SU-DHL-6 (cell line): ENCODE results near the gene KRT16.
"Not testable (repeated sequence)": the region's sequence is repeated elsewhere in the genome, so short reads cannot be mapped to it uniquely, and the experiment has no call there.

ENCODE experiments used
- H2AFZ ChIP-seq: fragments of 200-600 bp; sonication (generic); 2 replicates; pipeline ENCODE4 v1.6.1; 2014; ENCODE audit warnings: low read depth, mild to moderate bottlenecking, moderate library complexity, mixed read lengths, antibody characterized with exemption, low read length; ENCODE audit not compliant: severe bottlenecking
- H3F3A ChIP-seq: fragments of 200-600 bp; shearing (Covaris generic); 2 replicates; pipeline ENCODE4 v1.6.0; 2016; ENCODE audit warnings: antibody characterized with exemption, mild to moderate bottlenecking; ENCODE audit not compliant: insufficient read depth
- H3K27ac ChIP-seq: fragments of 200-600 bp; sonication (generic); 2 replicates; pipeline ENCODE4 v1.5.1; 2016; ENCODE audit warnings: low read depth, mild to moderate bottlenecking, low read length, moderate library complexity, mixed read lengths
- H3K27me3 ChIP-seq: fragments of 200-600 bp; sonication (generic), shearing (Covaris generic); 2 replicates; pipeline ENCODE4 v1.6.0; 2014; ENCODE audit warnings: mild to moderate bottlenecking, low read length
- H3K36me3 ChIP-seq: fragments of 200-600 bp; sonication (generic); 2 replicates; pipeline ENCODE4 v1.6.1; 2014; ENCODE audit warnings: mild to moderate bottlenecking, low read length, mixed read lengths
- H3K4me2 ChIP-seq: fragments of 300-600, 200-600 bp; shearing (Covaris generic), sonication (generic); 2 replicates; pipeline ENCODE4 v1.6.0; 2014; ENCODE audit warnings: low read length, low read depth, mild to moderate bottlenecking; ENCODE audit not compliant: poor library complexity, severe bottlenecking
- H3K4me3 ChIP-seq: fragments of 200-600 bp; sonication (generic); 2 replicates; pipeline ENCODE4 v1.5.1; 2014; ENCODE audit warnings: antibody characterized with exemption, low read length, mild to moderate bottlenecking, mixed read lengths; ENCODE audit not compliant: insufficient read depth, poor library complexity, severe bottlenecking
- H3K79me2 ChIP-seq: fragments of 200-600 bp; sonication (generic); 2 replicates; pipeline ENCODE4 v1.6.1; 2014; ENCODE audit warnings: mild to moderate bottlenecking, low read length, moderate library complexity; ENCODE audit not compliant: insufficient read depth
- H3K9ac ChIP-seq: fragments of 200-600 bp; sonication (generic); 2 replicates; pipeline ENCODE4 v1.7.0; 2014; ENCODE audit warnings: mild to moderate bottlenecking, low read length
- H3K9me2 ChIP-seq: fragments of 200-600 bp; sonication (generic); replicated peaks from 2 replicates; pipeline ENCODE4 v1.6.1; 2014; ENCODE audit warnings: low read length; ENCODE audit not compliant: insufficient read depth
- H3K9me3 ChIP-seq: fragments of 200-600 bp; sonication (generic); 2 replicates; pipeline ENCODE4 v1.6.1; 2014; ENCODE audit warnings: low read length, mixed read lengths; ENCODE audit not compliant: insufficient read depth
- H4K20me1 ChIP-seq: fragments of 200-600 bp; sonication (generic); 2 replicates; pipeline ENCODE4 v1.6.1; 2014; ENCODE audit warnings: low read depth, mild to moderate bottlenecking, antibody characterized with exemption, low read length, moderate library complexity, mixed read lengths
- EZH2phosphoT487 ChIP-seq: fragments of 200-600 bp; sonication (generic), shearing (Covaris generic); conservative IDR thresholded peaks from 2 replicates; pipeline ENCODE4 v1.6.1; 2018; ENCODE audit warnings: mild to moderate bottlenecking, antibody characterized with exemption, low read length, moderate library complexity, mixed read lengths
- TF ChIP-seq, protein P1 (sequence below): fragments of 200-600 bp; sonication (generic); IDR thresholded peaks from one replicate; pipeline ENCODE4 v1.5.1; 2017; ENCODE audit warnings: antibody characterized with exemption, mild to moderate bottlenecking, low read length, moderate library complexity; ENCODE audit not compliant: insufficient read depth, poor library complexity, severe bottlenecking

Gene KRT16

DNA sequence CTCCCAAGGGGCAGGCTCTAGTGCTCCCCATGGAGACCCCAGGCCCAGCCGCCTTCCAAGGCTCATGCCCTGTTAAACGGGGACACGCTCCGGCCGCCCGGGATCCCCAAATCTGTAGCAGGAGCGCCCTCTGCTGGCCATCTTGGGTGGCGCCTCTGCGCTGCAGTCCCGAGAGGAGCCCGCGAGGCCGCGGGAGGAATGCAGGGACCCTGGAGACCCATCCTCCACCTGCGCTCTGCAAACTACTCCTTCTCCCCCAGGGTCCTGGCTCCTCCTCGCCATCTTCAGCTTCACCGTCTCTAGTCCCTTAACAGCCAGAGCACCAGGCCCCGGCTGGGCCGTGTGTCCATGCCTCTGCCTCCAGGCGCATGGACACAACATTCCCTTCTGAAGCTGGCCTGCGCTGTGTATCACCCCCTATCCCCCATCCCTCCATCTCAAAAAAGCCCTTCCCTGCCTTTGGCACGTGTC is 35.4 kb upstream of the KRT16 start:
- TF ChIP-seq, protein P1, sequence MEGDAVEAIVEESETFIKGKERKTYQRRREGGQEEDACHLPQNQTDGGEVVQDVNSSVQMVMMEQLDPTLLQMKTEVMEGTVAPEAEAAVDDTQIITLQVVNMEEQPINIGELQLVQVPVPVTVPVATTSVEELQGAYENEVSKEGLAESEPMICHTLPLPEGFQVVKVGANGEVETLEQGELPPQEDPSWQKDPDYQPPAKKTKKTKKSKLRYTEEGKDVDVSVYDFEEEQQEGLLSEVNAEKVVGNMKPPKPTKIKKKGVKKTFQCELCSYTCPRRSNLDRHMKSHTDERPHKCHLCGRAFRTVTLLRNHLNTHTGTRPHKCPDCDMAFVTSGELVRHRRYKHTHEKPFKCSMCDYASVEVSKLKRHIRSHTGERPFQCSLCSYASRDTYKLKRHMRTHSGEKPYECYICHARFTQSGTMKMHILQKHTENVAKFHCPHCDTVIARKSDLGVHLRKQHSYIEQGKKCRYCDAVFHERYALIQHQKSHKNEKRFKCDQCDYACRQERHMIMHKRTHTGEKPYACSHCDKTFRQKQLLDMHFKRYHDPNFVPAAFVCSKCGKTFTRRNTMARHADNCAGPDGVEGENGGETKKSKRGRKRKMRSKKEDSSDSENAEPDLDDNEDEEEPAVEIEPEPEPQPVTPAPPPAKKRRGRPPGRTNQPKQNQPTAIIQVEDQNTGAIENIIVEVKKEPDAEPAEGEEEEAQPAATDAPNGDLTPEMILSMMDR, result peak; percentile 78
- no peak for TF ChIP-seq EZH2phosphoT487
- Histone ChIP-seq H3K4me3 (no peak overlapping the region), H3K9me3 (no peaks in the 10 kb centered on the region), H3F3A (peaks cover 4% of the 10 kb centered on the region; the same call in 1 of the 2 replicates), H3K9ac (no peak overlapping the region), H4K20me1 (no peaks in the 10 kb centered on the region), H3K36me3 (no peaks in the 10 kb centered on the region), H3K4me2 (no peak overlapping the region), H3K9me2 (no peaks in the 10 kb centered on the region), H2AFZ (no peak overlapping the region), H3K79me2 (no peaks in the 10 kb centered on the region), H3K27me3 (no peaks in the 10 kb centered on the region), H3K27ac (no peak overlapping the region)

DNA sequence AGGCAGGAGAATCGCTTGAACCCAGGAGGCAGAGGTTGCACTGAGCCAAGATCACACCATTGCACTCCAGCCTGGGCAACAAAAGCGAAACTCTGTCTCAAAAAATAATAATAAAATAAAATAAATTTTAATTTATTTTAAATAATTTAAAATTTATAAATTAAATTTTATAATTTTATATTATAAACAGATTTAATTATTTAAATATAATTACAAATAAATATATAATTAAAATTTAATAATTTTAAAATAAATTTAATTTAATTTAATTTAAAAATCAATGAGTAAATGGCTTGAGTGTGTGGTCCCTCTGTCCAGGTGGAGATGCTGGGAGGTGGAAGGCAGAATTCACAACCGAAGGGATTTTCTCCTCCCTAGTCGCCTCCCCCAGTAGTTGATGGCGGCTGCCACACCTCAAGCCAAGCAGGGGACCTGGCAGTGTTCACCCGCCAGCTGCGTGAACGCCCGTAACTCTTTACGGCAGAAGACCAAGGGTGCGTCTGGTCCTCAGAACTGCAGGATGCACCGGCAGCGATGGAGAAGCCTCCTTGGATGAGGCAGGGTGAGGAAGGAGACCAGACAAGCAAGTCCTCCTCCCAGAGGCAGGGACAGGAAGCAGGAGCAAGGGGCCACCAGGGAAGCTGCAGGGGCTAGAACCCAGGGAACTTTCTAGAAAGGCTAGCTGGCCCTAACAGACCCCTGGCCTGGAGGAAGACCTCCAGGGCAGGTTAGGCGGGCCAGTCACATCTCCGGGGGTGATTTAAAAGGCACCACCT is 34.7 kb upstream of the KRT16 start:
- no peak overlapping the region for H3K9ac ChIP-seq
- no peaks in the 10 kb centered on the region for H3K36me3 ChIP-seq
- H3F3A ChIP-seq, result peaks cover 4% of the 10 kb centered on the region; the same call in 1 of the 2 replicates
- no peaks in the 10 kb centered on the region for H3K9me2 ChIP-seq
- H4K20me1 ChIP-seq, result no peaks in the 10 kb centered on the region
- TF ChIP-seq EZH2phosphoT487, result no peak
- TF ChIP-seq, protein P1, result no peak
- no peaks in the 10 kb centered on the region for H3K27me3 ChIP-seq
- no peak overlapping the region for H3K4me3 ChIP-seq
- no peaks in the 10 kb centered on the region for H3K79me2 ChIP-seq
- no peak overlapping the region for H3K4me2 ChIP-seq
- no peak overlapping the region for H3K27ac ChIP-seq
- H2AFZ ChIP-seq, result no peak overlapping the region
- no peaks in the 10 kb centered on the region for H3K9me3 ChIP-seq

DNA sequence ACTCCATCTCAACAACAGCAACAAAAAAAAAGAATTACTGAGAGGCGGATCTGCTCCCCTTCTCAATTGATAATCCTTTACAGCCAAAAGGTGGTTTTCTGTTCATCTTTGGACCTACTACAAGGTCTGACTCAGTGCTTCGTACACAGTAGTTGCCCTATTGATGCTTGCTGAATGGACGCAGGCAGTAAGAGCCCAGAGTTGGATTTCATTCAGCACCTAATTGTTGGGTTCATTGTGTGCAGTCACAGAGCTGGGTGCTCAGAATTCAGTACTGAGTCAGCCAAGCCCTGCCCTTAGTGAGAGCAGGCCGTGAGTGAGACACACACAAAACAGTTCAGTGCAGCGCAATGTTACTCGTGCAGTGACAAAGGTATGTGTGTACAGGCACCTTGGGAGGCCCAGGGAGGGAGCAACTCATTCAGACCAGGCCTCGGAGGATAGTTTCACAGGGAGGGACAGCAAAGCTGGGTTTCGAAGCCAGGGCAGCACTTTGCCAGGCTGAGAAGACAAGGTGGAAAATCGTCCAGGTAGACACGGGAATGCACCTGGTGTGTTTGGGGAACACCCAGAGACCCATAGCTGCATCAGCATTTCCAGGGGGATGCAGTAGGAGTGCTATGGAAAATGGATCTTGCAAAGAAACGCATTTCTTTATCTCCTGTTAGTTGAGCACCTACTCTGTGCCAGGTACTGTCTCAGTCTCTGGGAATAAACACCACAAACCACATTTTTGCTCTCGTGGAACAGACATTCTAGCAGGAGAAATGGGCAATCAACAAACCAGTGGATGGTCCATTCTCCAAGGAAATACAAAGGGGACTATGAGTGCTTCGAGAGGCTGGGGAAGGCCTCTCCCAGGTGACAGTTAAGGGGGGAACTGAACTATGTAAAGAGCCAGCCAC is 29.9 kb upstream of the KRT16 start:
- H2AFZ ChIP-seq, result no peak overlapping the region
- no peaks in the 10 kb centered on the region for H3K79me2 ChIP-seq
- H4K20me1 ChIP-seq, result no peaks in the 10 kb centered on the region
- H3K9me2 ChIP-seq, result no peaks in the 10 kb centered on the region
- H3K4me2 ChIP-seq, result no peak overlapping the region
- H3K9ac ChIP-seq, result no peak overlapping the region
- no peaks in the 10 kb centered on the region for H3K36me3 ChIP-seq
- no peaks in the 10 kb centered on the region for H3K9me3 ChIP-seq
- no peaks in the 10 kb centered on the region for H3K27me3 ChIP-seq
- H3K27ac ChIP-seq, result no peak overlapping the region
- no peak for TF ChIP-seq EZH2phosphoT487
- TF ChIP-seq, protein P1, result no peak
- H3F3A ChIP-seq, result no peaks in the 10 kb centered on the region
- H3K4me3 ChIP-seq, result no peak overlapping the region

DNA sequence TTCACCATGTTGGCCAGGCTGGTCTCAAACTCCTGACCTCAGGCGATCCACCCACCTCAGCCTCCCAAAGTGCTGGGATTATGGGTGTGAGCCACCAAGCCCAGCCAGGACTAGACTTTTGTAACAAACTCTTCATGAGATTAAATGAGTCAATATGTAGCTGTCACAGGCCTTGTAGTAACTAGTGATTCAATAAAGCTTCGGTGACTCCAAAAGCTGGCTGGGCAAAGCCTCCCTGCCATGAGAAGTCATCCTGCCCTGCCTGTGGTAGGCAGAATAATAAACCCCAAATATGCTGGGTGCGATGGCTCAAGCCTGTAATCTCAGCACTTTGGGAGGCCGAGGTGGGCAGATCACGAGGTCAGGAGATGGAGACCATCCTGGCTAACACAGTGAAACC is 28.0 kb upstream of the KRT16 start:
- H3F3A ChIP-seq, H3K36me3 ChIP-seq, H2AFZ ChIP-seq, H3K4me3 ChIP-seq, H3K27me3 ChIP-seq, H3K27ac ChIP-seq, H4K20me1 ChIP-seq, H3K9me3 ChIP-seq, H3K79me2 ChIP-seq, H3K9me2 ChIP-seq, H3K4me2 ChIP-seq, H3K9ac ChIP-seq: not testable (repeated sequence)
